GM21737 (cell line): ENCODE measurements around the gene TNS1.
"Not testable (repeated sequence)": the region's sequence is repeated elsewhere in the genome, so short reads cannot be mapped to it uniquely, and the experiment has no call there.

Experiments used
- ATAC-seq: cut with Tn5 transposase; IDR thresholded peaks from one replicate; pipeline ENCODE4 v1.9.1; 2021; ENCODE audit warnings: mild to moderate bottlenecking, moderate library complexity; ENCODE audit not compliant: unreplicated experiment

Gene TNS1

GRCh38 chr2:218002845-218003180, at the start of gene TNS1:
TNS1 (minus strand) TSS chr2:218002995; CDS start chr2:218002872, 123 bp downstream.
- ATAC-seq: no peak

GRCh38 chr2:218051903-218052302, 49.1 kb upstream of the TNS1 start:
- ATAC-seq: no peak

- no peak for ATAC-seq
Measured at GRCh38 chr2:218047536-218048225, 44.9 kb upstream of the TNS1 start.

- peak; percentile 83 for ATAC-seq
Measured at GRCh38 chr2:218046238-218046637, 43.4 kb upstream of the TNS1 start.

GRCh38 chr2:218044599-218044998, 41.8 kb upstream of the TNS1 start:
- ATAC-seq: not testable (repeated sequence)

- no peak for ATAC-seq
Measured at GRCh38 chr2:218043701-218044109, 40.9 kb upstream of the TNS1 start.

- no peak for ATAC-seq
Measured at GRCh38 chr2:218043100-218043499, 40.3 kb upstream of the TNS1 start.

GRCh38 chr2:218041302-218042168, 38.7 kb upstream of the TNS1 start:
- no peak for ATAC-seq

GRCh38 chr2:218040883-218041282, 38.1 kb upstream of the TNS1 start:
- ATAC-seq: no peak

- no peak for ATAC-seq
Measured at GRCh38 chr2:218039171-218039570, 36.4 kb upstream of the TNS1 start.

GRCh38 chr2:218036371-218036770, 33.6 kb upstream of the TNS1 start:
- no peak for ATAC-seq

GRCh38 chr2:218035463-218036100, 32.8 kb upstream of the TNS1 start:
- ATAC-seq: no peak

- peak; percentile 77 for ATAC-seq
Measured at GRCh38 chr2:218034497-218035213, 31.9 kb upstream of the TNS1 start.

- ATAC-seq: no peak
Measured at GRCh38 chr2:218033590-218034496, 31.0 kb upstream of the TNS1 start.

- no peak for ATAC-seq
Measured at GRCh38 chr2:218033208-218033589, 30.4 kb upstream of the TNS1 start.

GRCh38 chr2:218032336-218033171, 29.8 kb upstream of the TNS1 start:
- ATAC-seq: no peak

- no peak for ATAC-seq
Measured at GRCh38 chr2:218031771-218032257, 29.0 kb upstream of the TNS1 start.

- ATAC-seq: no peak
Measured at GRCh38 chr2:218031261-218031660, 28.5 kb upstream of the TNS1 start.
